Measurements from ENCODE around the gene HOTAIR. TPM values are rescaled to one million over a fixed set of nuclear protein-coding genes. Genes with fewer than 3 reads are reported as not detected.

The HOTAIR gene
- total RNA-seq, 4 donors from 2014 or later = 0.31 TPM; not detected in 3

GRCh38 chr12:53995378-53996239 lies 20.9 kb upstream of the HOTAIR start:
- TF ChIP-seq EP300 (IDR thresholded peaks at IDR 0.05) (no peak), POLR2A (IDR thresholded peaks at IDR 0.05) (no peak), POLR2AphosphoS5 (IDR thresholded peaks at IDR 0.05) (peak; percentile 16)
- peak; percentile 6 for ATAC-seq
- 16 to 17% methylated on average over 15 of the region's 48 CpGs for WGBS, 2 donors (ENCODE audit: low coverage in 1 of 2)
- peak overlapping the region; percentile 30 to 51 for H3K4me3 ChIP-seq
- peaks cover 100% of the 10 kb centered on the region for H3K27me3 ChIP-seq
- no peak overlapping the region for H3K27ac ChIP-seq
- no peaks in the 10 kb centered on the region for H3K36me3 ChIP-seq
- no peaks in the 10 kb centered on the region for H3K9me3 ChIP-seq
- H3K4me1 ChIP-seq = peaks cover 0 to 50% (median 33%) of the 10 kb centered on the region in 3 donors

DNA sequence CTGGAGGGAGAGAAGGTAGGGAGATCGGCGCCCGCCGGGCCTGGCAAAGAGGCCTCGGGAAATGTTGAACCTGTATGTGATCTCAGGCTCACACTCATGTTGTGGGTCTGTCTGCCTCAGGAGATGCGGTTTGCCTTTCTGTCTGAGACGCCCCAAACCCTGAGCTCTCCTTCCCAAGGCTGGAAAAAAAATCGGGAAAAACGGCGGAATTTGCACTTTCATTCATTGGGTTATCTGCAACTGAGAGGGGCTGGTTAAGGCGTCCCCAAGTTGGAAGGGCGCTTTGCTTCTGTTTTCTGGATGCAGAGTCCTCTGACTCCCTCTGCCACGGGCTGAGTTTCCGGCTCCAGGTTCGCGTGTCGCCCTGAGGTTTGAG lies 20.2 kb upstream of the HOTAIR start:
- 3% methylated on average over 5 of the region's 17 CpGs; no CpG with 5 or more reads in 1 of the 2 donors for WGBS, 2 donors (ENCODE audit: low coverage in 1 of 2)
- H3K9me3 ChIP-seq = no peaks in the 10 kb centered on the region
- H3K27me3 ChIP-seq = peaks cover 100% of the 10 kb centered on the region
- H3K36me3 ChIP-seq = no peaks in the 10 kb centered on the region
- no peak for ATAC-seq
- TF ChIP-seq EP300 (IDR thresholded peaks at IDR 0.05) (no peak), CTCF (IDR thresholded peaks at IDR 0.05) (no peak), POLR2A (IDR thresholded peaks at IDR 0.05) (no peak), POLR2AphosphoS5 (IDR thresholded peaks at IDR 0.05) (no peak)
- H3K4me1 ChIP-seq = peaks cover 0 to 44% (median 27%) of the 10 kb centered on the region in 3 donors
- no peak overlapping the region for H3K27ac ChIP-seq
- H3K4me3 ChIP-seq = peak overlapping the region in 1 of 2 donors; percentile 51

- H3K4me3 ChIP-seq = peak overlapping the region in 1 of 2 donors; percentile 51
- peaks cover 0 to 41% (median 23%) of the 10 kb centered on the region in 3 donors for H3K4me1 ChIP-seq
- 0% methylated on average over 21 of the region's 60 CpGs; no CpG with 5 or more reads in 1 of the 2 donors for WGBS, 2 donors (ENCODE audit: low coverage in 1 of 2)
- no peaks in the 10 kb centered on the region for H3K9me3 ChIP-seq
- H3K27ac ChIP-seq = no peak overlapping the region
- TF ChIP-seq POLR2A (IDR thresholded peaks at IDR 0.05) = no peak
- no peak for TF ChIP-seq CTCF (IDR thresholded peaks at IDR 0.05)
- TF ChIP-seq POLR2AphosphoS5 (IDR thresholded peaks at IDR 0.05) = no peak
- no peak for TF ChIP-seq EP300 (IDR thresholded peaks at IDR 0.05)
- no peaks in the 10 kb centered on the region for H3K36me3 ChIP-seq
- peak; percentile 15 for ATAC-seq
- peaks cover 100% of the 10 kb centered on the region for H3K27me3 ChIP-seq
These were observed 19.7 kb upstream of the HOTAIR start for GRCh38 chr12:53994264-53995001.

DNA sequence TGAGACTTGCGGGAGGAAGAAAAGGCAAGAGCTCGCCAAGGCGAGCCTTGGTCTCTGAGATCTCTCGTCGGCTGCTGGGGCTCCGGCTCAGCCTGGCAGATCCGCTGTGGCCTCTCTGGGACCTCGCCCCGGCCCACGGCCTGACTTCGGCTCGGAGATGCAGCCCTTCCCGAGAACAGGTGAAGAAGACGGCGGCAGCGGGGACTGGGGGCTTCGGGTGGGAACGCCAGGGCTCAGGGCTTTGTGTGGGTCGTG lies 19.2 kb upstream of the HOTAIR start:
- TF ChIP-seq POLR2AphosphoS5 (IDR thresholded peaks at IDR 0.05) = no peak
- no peak for TF ChIP-seq CTCF (IDR thresholded peaks at IDR 0.05)
- H3K4me3 ChIP-seq = no peak overlapping the region
- no peaks in the 10 kb centered on the region for H3K36me3 ChIP-seq
- 15% methylated on average over 4 of the region's 19 CpGs; no CpG with 5 or more reads in 1 of the 2 donors for WGBS, 2 donors (ENCODE audit: low coverage in 1 of 2)
- H3K4me1 ChIP-seq = peaks cover 0 to 45% (median 23%) of the 10 kb centered on the region in 3 donors
- H3K9me3 ChIP-seq = no peaks in the 10 kb centered on the region
- H3K27me3 ChIP-seq = peaks cover 100% of the 10 kb centered on the region
- no peak for ATAC-seq
- no peak overlapping the region for H3K27ac ChIP-seq

GRCh38 chr12:53993162-53994008 lies 18.6 kb upstream of the HOTAIR start:
- H3K4me3 ChIP-seq = no peak overlapping the region
- 6 to 23% methylated on average over 3 to 18 of the region's 18 CpGs for WGBS, 2 donors (ENCODE audit: low coverage in 1 of 2)
- ATAC-seq = no peak
- TF ChIP-seq POLR2A (IDR thresholded peaks at IDR 0.05) = no peak
- TF ChIP-seq CTCF (IDR thresholded peaks at IDR 0.05) = no peak
- no peak for TF ChIP-seq EP300 (IDR thresholded peaks at IDR 0.05)
- TF ChIP-seq POLR2AphosphoS5 (IDR thresholded peaks at IDR 0.05) = no peak
- peaks cover 0 to 46% (median 23%) of the 10 kb centered on the region in 3 donors for H3K4me1 ChIP-seq
- no peaks in the 10 kb centered on the region for H3K9me3 ChIP-seq
- no peak overlapping the region for H3K27ac ChIP-seq
- H3K36me3 ChIP-seq = no peaks in the 10 kb centered on the region
- H3K27me3 ChIP-seq = peaks cover 100% of the 10 kb centered on the region
